ENCODE results near the gene SPDYE2. TPM values are rescaled to one million over a fixed set of nuclear protein-coding genes. Genes with fewer than 3 reads are reported as not detected.
"Not testable (repeated sequence)": the region's sequence is repeated elsewhere in the genome, so short reads cannot be mapped to it uniquely, and the experiment has no call there.

SPDYE2 gene
- total and polyA plus RNA-seq, 2 donors (not counting 1 experiment from before 2014, with no cell fraction given), result 0.07 to 0.47 TPM

GRCh38 chr7:102520797-102521196, 30.2 kb upstream of the SPDYE2 start:
- H3K27ac Mint-ChIP-seq; H3K4me3 Mint-ChIP-seq; H3K4me3 ChIP-seq (ENCODE audit: control extremely low read depth in 1 of 5, extremely low read depth in 1 of 5, insufficient read depth in 1 of 5, low read depth in 2 of 5, low read length in 4 of 5); H3K79me2 ChIP-seq (ENCODE audit: control insufficient read depth, insufficient read depth, low read length); H3K27me3 ChIP-seq (replicated peaks in 1 of 4; ENCODE audit: control extremely low read depth in 1 of 4, control insufficient read depth in 3 of 4, insufficient read depth in 4 of 4, low read length in 3 of 4); H3K27me3 Mint-ChIP-seq; CTCF ChIA-PET; H3K9me3 ChIP-seq (ENCODE audit: control extremely low read depth in 1 of 3, control insufficient read depth in 2 of 3, insufficient read depth in 1 of 3, low read length in 2 of 3); H2AFZ ChIP-seq (ENCODE audit: insufficient read depth, low read depth, low read length, poor library complexity, severe bottlenecking); H3K27ac ChIP-seq (ENCODE audit: low read length in 2 of 2); H3K4me1 Mint-ChIP-seq; POLR2A ChIA-PET; H3K36me3 ChIP-seq (replicated peaks in 1 of 2; ENCODE audit: control extremely low read depth in 1 of 2, control insufficient read depth in 1 of 2, extremely low read depth in 1 of 2, insufficient read depth in 2 of 2, low read length in 1 of 2); H3K4me1 ChIP-seq (ENCODE audit: control insufficient read depth in 2 of 2, insufficient read depth in 2 of 2, low read length in 2 of 2); H3K9me3 Mint-ChIP-seq (ENCODE audit: insufficient read depth); H3K9ac ChIP-seq (ENCODE audit: low read length); ATAC-seq (ENCODE audit: low read depth); H3K4me2 ChIP-seq (replicated peaks; ENCODE audit: low read depth, low read length, poor library complexity, severe bottlenecking); DNase-seq; H4K20me1 ChIP-seq (ENCODE audit: control insufficient read depth, insufficient read depth, low read length, poor library complexity, severe bottlenecking); intact Hi-C loops (cut with micrococcal nuclease): not testable (repeated sequence)
- no CpG with 5 or more reads among the region's 5 CpGs for WGBS (ENCODE audit: insufficient coverage)

GRCh38 chr7:102524803-102525202, 26.2 kb upstream of the SPDYE2 start:
- H4K20me1 ChIP-seq (ENCODE audit: control insufficient read depth, insufficient read depth, low read length, poor library complexity, severe bottlenecking); H3K4me1 ChIP-seq (ENCODE audit: control insufficient read depth in 2 of 2, insufficient read depth in 2 of 2, low read length in 2 of 2); H3K9ac ChIP-seq (ENCODE audit: low read length); H3K27me3 ChIP-seq (replicated peaks in 1 of 4; ENCODE audit: control extremely low read depth in 1 of 4, control insufficient read depth in 3 of 4, insufficient read depth in 4 of 4, low read length in 3 of 4); H3K36me3 ChIP-seq (replicated peaks in 1 of 2; ENCODE audit: control extremely low read depth in 1 of 2, control insufficient read depth in 1 of 2, extremely low read depth in 1 of 2, insufficient read depth in 2 of 2, low read length in 1 of 2); H3K79me2 ChIP-seq (ENCODE audit: control insufficient read depth, insufficient read depth, low read length); H3K27me3 Mint-ChIP-seq; intact Hi-C loops (cut with micrococcal nuclease); H3K9me3 Mint-ChIP-seq (ENCODE audit: insufficient read depth); H3K4me1 Mint-ChIP-seq; POLR2A ChIA-PET; H3K9me3 ChIP-seq (ENCODE audit: control extremely low read depth in 1 of 3, control insufficient read depth in 2 of 3, insufficient read depth in 1 of 3, low read length in 2 of 3); H3K4me3 ChIP-seq (ENCODE audit: control extremely low read depth in 1 of 5, extremely low read depth in 1 of 5, insufficient read depth in 1 of 5, low read depth in 2 of 5, low read length in 4 of 5); H3K27ac Mint-ChIP-seq; DNase-seq; ATAC-seq (ENCODE audit: low read depth); H2AFZ ChIP-seq (ENCODE audit: insufficient read depth, low read depth, low read length, poor library complexity, severe bottlenecking); H3K27ac ChIP-seq (ENCODE audit: low read length in 2 of 2); CTCF ChIA-PET; H3K4me3 Mint-ChIP-seq; H3K4me2 ChIP-seq (replicated peaks; ENCODE audit: low read depth, low read length, poor library complexity, severe bottlenecking): not testable (repeated sequence)
- no CpG with 5 or more reads among the region's 2 CpGs for WGBS (ENCODE audit: insufficient coverage)

DNA sequence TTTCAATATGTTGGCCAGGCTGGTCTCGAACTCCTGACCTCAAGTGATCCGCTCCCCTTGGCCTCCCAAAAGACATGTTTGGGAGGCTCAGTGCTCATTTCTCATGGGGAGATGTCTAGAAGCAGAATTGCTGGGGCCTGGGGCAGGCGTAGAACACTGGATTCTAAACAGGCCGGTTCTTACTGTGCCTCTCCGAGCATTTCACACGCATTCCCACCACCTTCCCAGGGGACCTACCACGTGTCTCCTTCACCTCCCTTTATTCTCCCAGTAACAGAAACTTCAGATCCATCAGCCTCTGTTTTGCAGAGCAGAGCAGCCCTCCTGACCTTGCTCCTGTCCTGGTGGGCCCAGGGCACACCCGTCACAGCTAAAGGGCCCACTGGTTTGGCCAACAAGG, 23.8 kb upstream of the SPDYE2 start:
- H3K27ac Mint-ChIP-seq; H3K27me3 ChIP-seq (replicated peaks in 1 of 4; ENCODE audit: control extremely low read depth in 1 of 4, control insufficient read depth in 3 of 4, insufficient read depth in 4 of 4, low read length in 3 of 4); H3K4me3 Mint-ChIP-seq; H3K4me1 Mint-ChIP-seq; CTCF ChIA-PET; H3K4me1 ChIP-seq (ENCODE audit: control insufficient read depth in 2 of 2, insufficient read depth in 2 of 2, low read length in 2 of 2); intact Hi-C loops (cut with micrococcal nuclease); H2AFZ ChIP-seq (ENCODE audit: insufficient read depth, low read depth, low read length, poor library complexity, severe bottlenecking); H3K9ac ChIP-seq (ENCODE audit: low read length); POLR2A ChIA-PET; ATAC-seq (ENCODE audit: low read depth); H3K4me2 ChIP-seq (replicated peaks; ENCODE audit: low read depth, low read length, poor library complexity, severe bottlenecking); H3K4me3 ChIP-seq (ENCODE audit: control extremely low read depth in 1 of 5, extremely low read depth in 1 of 5, insufficient read depth in 1 of 5, low read depth in 2 of 5, low read length in 4 of 5); H3K27ac ChIP-seq (ENCODE audit: low read length in 2 of 2); DNase-seq; H4K20me1 ChIP-seq (ENCODE audit: control insufficient read depth, insufficient read depth, low read length, poor library complexity, severe bottlenecking); H3K79me2 ChIP-seq (ENCODE audit: control insufficient read depth, insufficient read depth, low read length); H3K27me3 Mint-ChIP-seq; H3K36me3 ChIP-seq (replicated peaks in 1 of 2; ENCODE audit: control extremely low read depth in 1 of 2, control insufficient read depth in 1 of 2, extremely low read depth in 1 of 2, insufficient read depth in 2 of 2, low read length in 1 of 2); H3K9me3 ChIP-seq (ENCODE audit: control extremely low read depth in 1 of 3, control insufficient read depth in 2 of 3, insufficient read depth in 1 of 3, low read length in 2 of 3); H3K9me3 Mint-ChIP-seq (ENCODE audit: insufficient read depth): not testable (repeated sequence)
- no CpG with 5 or more reads among the region's 8 CpGs for WGBS (ENCODE audit: insufficient coverage)

- intact Hi-C loops (cut with micrococcal nuclease); H3K27ac ChIP-seq (ENCODE audit: low read length in 2 of 2); H3K4me1 Mint-ChIP-seq; H3K4me1 ChIP-seq (ENCODE audit: control insufficient read depth in 2 of 2, insufficient read depth in 2 of 2, low read length in 2 of 2); H3K27me3 ChIP-seq (replicated peaks in 1 of 4; ENCODE audit: control extremely low read depth in 1 of 4, control insufficient read depth in 3 of 4, insufficient read depth in 4 of 4, low read length in 3 of 4); H3K27me3 Mint-ChIP-seq; H3K4me3 Mint-ChIP-seq; H3K4me3 ChIP-seq (ENCODE audit: control extremely low read depth in 1 of 5, extremely low read depth in 1 of 5, insufficient read depth in 1 of 5, low read depth in 2 of 5, low read length in 4 of 5); H3K9ac ChIP-seq (ENCODE audit: low read length); H3K9me3 Mint-ChIP-seq (ENCODE audit: insufficient read depth); DNase-seq; H3K4me2 ChIP-seq (replicated peaks; ENCODE audit: low read depth, low read length, poor library complexity, severe bottlenecking); H3K27ac Mint-ChIP-seq; H3K9me3 ChIP-seq (ENCODE audit: control extremely low read depth in 1 of 3, control insufficient read depth in 2 of 3, insufficient read depth in 1 of 3, low read length in 2 of 3); H2AFZ ChIP-seq (ENCODE audit: insufficient read depth, low read depth, low read length, poor library complexity, severe bottlenecking); H4K20me1 ChIP-seq (ENCODE audit: control insufficient read depth, insufficient read depth, low read length, poor library complexity, severe bottlenecking); CTCF ChIA-PET; H3K36me3 ChIP-seq (replicated peaks in 1 of 2; ENCODE audit: control extremely low read depth in 1 of 2, control insufficient read depth in 1 of 2, extremely low read depth in 1 of 2, insufficient read depth in 2 of 2, low read length in 1 of 2); ATAC-seq (ENCODE audit: low read depth); H3K79me2 ChIP-seq (ENCODE audit: control insufficient read depth, insufficient read depth, low read length); POLR2A ChIA-PET: not testable (repeated sequence)
- no CpG with 5 or more reads among the region's 13 CpGs for WGBS (ENCODE audit: insufficient coverage)
Observed at GRCh38 chr7:102527822-102528793, 22.9 kb upstream of the SPDYE2 start.
